Lung (tissue), 12 donors: ENCODE data around the gene NT5M. TPM values are rescaled to one million over a fixed set of nuclear protein-coding genes. Genes with fewer than 3 reads are reported as not detected.

ENCODE experiments used
- ATAC-seq: fragments of 200-7000 bp; cut with Tn5 transposase; one replicate; pipeline ENCODE4 v1.9.1; 2020; ENCODE audit warnings: moderate number of reproducible peaks; ENCODE audit not compliant: insufficient read depth, low FRiP score
- DNase-seq, 3 donors: peaks; one replicate each; pipeline ENCODE4 v3.0.0-alpha.2; 2013 to 2017
- H3K27ac ChIP-seq, 2 donors: one replicate each; pipeline ENCODE4 v1.5.1; 2013; ENCODE audit warnings: mild to moderate bottlenecking in 2 of 2, moderate library complexity in 2 of 2, control low read depth in 1 of 2, inconsistent platforms in 1 of 2, low read depth in 1 of 2, low read length in 1 of 2
- H3K27me3 ChIP-seq, 3 donors: one replicate each; pipeline ENCODE4 v1.5.1; 2013; ENCODE audit warnings: low read length in 2 of 3; ENCODE audit not compliant: control insufficient read depth in 3 of 3, insufficient read depth in 3 of 3
- H3K36me3 ChIP-seq, 4 donors: one replicate each; pipeline ENCODE4 v1.5.1; 2013; ENCODE audit warnings: low read length in 4 of 4, mild to moderate bottlenecking in 1 of 4, moderate library complexity in 1 of 4; ENCODE audit not compliant: control insufficient read depth in 4 of 4, insufficient read depth in 4 of 4
- H3K4me1 ChIP-seq, 5 donors: one replicate each; pipeline ENCODE4 v1.5.1; 2013; ENCODE audit warnings: low read length in 5 of 5, mild to moderate bottlenecking in 2 of 5, moderate library complexity in 1 of 5; ENCODE audit not compliant: control insufficient read depth in 5 of 5, insufficient read depth in 5 of 5
- H3K4me3 ChIP-seq: one replicate; pipeline ENCODE4 v1.5.1; 2013; ENCODE audit warnings: mild to moderate bottlenecking, control low read depth, moderate library complexity
- H3K9ac ChIP-seq, 2 donors: one replicate each; pipeline ENCODE4 v1.5.1; 2013; ENCODE audit warnings: low read length in 2 of 2, control low read depth in 1 of 2; ENCODE audit not compliant: insufficient read depth in 1 of 2
- H3K9me3 ChIP-seq, 4 donors: one replicate each; pipeline ENCODE4 v1.5.1; 2013; ENCODE audit warnings: low read length in 3 of 4, mild to moderate bottlenecking in 1 of 4, moderate library complexity in 1 of 4; ENCODE audit not compliant: control insufficient read depth in 4 of 4, insufficient read depth in 3 of 4
- CTCF ChIP-seq: IDR thresholded peaks from 2 replicates; pipeline ENCODE4 v1.5.1; 2012; ENCODE audit warnings: mild to moderate bottlenecking; ENCODE audit errors: control extremely low read depth, extremely low read depth
- WGBS, 2 donors: extraction: QIAGEN DNeasy Blood & Tissue Kit; methylation state at CpG; one replicate each; pipeline ENCODE4 v1.1.7; 2013; 5-methylcytosine and 5-hydroxymethylcytosine counted together
- polyA plus RNA-seq, 2 donors: library from polyadenylated mRNA; stranded (reverse); fragments of 200-250 nt; gene quantifications; one replicate each; pipeline ENCODE4 v1.2.1, GENCODE V29; 2013
- total RNA-seq, 2 donors: library from RNA; depleted of rRNA in 1 of 2; stranded (reverse); fragments of >200 nt in 1 of 2; gene quantifications; one replicate each; pipeline ENCODE4 v1.2.1, GENCODE V29; 2014 to 2021
- donor health status: control.
- donor health status: control.
- donor health status: Bipolar disorder and iron deficiency.
- donor health status: healthy.
- donor health status: DM: yes; HTN: yes; CAD: no.

NT5M gene
- total and polyA plus RNA-seq, 4 donors, result 1.7 to 2.8 (median 2.1) TPM

DNA sequence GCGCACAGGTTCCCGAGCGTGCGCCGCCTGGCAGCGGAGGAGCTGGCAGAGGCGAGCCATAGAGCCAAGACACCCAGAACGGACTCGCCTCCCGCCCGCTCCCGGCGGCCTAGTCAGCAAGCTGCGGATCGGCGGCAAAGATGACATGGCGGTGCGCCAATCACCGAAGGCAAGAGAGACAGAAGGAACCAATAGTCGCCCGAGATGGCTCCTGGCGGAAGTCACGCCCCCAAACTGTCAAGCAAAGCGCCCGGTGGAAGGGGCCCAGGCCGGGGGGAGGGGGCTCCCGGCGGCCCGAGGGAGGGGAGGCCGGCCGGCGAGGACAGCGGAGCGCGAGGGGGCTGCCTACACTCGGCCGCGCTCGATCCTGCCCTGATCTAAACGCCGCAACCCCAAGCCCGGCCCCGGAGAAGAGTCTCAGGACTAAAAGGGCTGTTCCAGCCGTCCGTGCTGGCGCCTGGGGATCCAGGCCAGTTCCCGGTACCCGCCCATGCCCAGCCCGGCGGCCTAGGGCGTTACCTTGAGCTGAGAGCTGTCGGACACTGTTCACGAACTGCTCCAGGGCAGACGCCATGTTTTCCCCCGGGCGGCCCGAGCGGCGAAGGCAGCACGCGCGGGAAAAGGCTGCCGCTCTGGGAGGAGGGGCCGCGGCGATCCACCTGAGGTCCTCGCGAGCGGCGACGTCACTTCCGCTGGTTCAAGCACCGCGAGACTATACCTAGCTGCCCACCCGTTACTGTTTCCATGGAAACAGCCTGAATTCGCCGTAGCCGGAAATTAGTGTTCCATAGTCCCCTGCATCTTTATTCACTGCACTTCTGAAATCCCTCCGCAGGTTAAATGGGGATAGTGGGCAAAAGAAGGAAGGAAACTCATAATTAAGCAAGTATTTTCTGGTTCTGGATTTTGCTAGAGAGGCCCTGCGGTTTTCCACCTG is 22.3 kb upstream of the NT5M start, which contains the start of gene COPS3:
TSS of gene COPS3 (minus strand) at position 634 of the 937 bp plus-strand sequence. CDS start at position 574, 60 bp downstream.
- Histone ChIP-seq H3K4me3 (peak within 1 kb of the TSS; percentile 85), H3K9me3 (no peaks in the 10 kb centered on the region), H3K4me1 (peaks cover 0 to 15% (median 9%) of the 10 kb centered on the region in 5 donors), H3K36me3 (peaks cover 0 to 4% (median 1%) of the 10 kb centered on the region in 4 donors), H3K27ac (peak within 1 kb of the TSS; percentile 99 to 100), H3K27me3 (no peaks in the 10 kb centered on the region), H3K9ac (peak within 1 kb of the TSS; percentile 65 to 70)
- ATAC-seq (peak; percentile 97), DNase-seq (peak; percentile 98 to 99 (median 99))
- TF ChIP-seq CTCF, result no peak
- 0 to 1% methylated on average over 76 to 80 of the region's 80 CpGs for WGBS, 2 donors

DNA sequence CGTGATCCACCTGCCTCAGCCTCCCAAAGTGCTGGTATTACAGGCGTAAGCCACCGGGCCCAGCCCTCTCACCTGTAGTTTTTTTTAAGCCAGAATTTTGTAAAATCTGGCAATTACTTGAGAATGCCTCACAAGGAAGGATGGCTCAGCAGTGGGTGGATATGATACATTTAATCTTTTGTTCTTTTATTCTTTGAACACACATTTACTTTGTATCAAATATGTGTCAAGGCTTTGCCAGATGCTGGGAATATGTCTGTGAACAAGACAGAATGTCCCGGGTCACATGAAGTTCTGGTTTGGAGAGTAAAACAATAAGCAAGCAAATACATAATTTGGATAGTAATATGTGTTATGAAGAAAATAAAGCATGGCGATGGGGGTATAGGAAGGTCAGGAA is 17.2 kb upstream of the NT5M start:
- Histone ChIP-seq H3K27ac (no peak overlapping the region), H3K4me3 (no peak overlapping the region), H3K4me1 (peaks cover 0 to 5% (median 0%) of the 10 kb centered on the region in 5 donors), H3K27me3 (no peaks in the 10 kb centered on the region), H3K36me3 (no peaks in the 10 kb centered on the region), H3K9ac (no peak overlapping the region), H3K9me3 (no peaks in the 10 kb centered on the region)
- no peak for TF ChIP-seq CTCF
- 91 to 94% methylated on average over 5 of the region's 5 CpGs for WGBS, 2 donors
- ATAC-seq (no peak), DNase-seq (no peak)

DNA sequence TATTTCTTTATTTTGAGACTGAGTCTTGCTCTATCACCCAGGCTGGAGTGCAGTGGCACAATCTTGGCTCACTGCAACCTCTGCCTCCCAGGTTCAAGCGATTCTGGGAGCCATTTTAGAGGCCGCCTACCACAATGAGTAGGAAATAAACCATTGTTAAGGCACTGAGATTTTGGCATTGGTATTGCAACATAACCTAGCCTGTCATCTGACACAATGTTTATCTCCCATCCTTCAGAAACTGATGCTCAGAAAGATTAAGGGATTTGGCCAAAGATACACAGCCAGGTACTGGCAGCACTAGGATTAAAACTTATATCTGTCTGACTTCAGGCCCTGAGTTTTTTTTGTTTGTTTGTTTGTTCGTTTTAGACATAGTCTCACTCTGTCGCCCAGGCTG is 14.1 kb upstream of the NT5M start:
- no peak for TF ChIP-seq CTCF

More for the DNA sequence above, 14.1 kb upstream of the NT5M start:
- H3K4me3 ChIP-seq, result no peak overlapping the region
- DNase-seq (no peak), ATAC-seq (no peak)
- 77 to 84% methylated on average over 4 of the region's 4 CpGs for WGBS, 2 donors
- no peak overlapping the region for H3K9ac ChIP-seq
- no peaks in the 10 kb centered on the region for H3K27me3 ChIP-seq
- H3K4me1 ChIP-seq, result no peaks in the 10 kb centered on the region
- H3K9me3 ChIP-seq, result no peaks in the 10 kb centered on the region
- no peak overlapping the region for H3K27ac ChIP-seq
- no peaks in the 10 kb centered on the region for H3K36me3 ChIP-seq
